SU-DHL-6 (cell line): ENCODE measurements around the gene NUMB.

Experiments used
- H2AFZ ChIP-seq: fragments of 200-600 bp; sonication (generic); 2 replicates; pipeline ENCODE4 v1.6.1; 2014; ENCODE audit warnings: low read depth, mild to moderate bottlenecking, moderate library complexity, mixed read lengths, antibody characterized with exemption, low read length; ENCODE audit not compliant: severe bottlenecking
- H3F3A ChIP-seq: fragments of 200-600 bp; shearing (Covaris generic); 2 replicates; pipeline ENCODE4 v1.6.0; 2016; ENCODE audit warnings: antibody characterized with exemption, mild to moderate bottlenecking; ENCODE audit not compliant: insufficient read depth
- H3K27ac ChIP-seq: fragments of 200-600 bp; sonication (generic); 2 replicates; pipeline ENCODE4 v1.5.1; 2016; ENCODE audit warnings: low read depth, mild to moderate bottlenecking, low read length, moderate library complexity, mixed read lengths
- H3K27me3 ChIP-seq: fragments of 200-600 bp; sonication (generic), shearing (Covaris generic); 2 replicates; pipeline ENCODE4 v1.6.0; 2014; ENCODE audit warnings: mild to moderate bottlenecking, low read length
- H3K36me3 ChIP-seq: fragments of 200-600 bp; sonication (generic); 2 replicates; pipeline ENCODE4 v1.6.1; 2014; ENCODE audit warnings: mild to moderate bottlenecking, low read length, mixed read lengths
- H3K4me2 ChIP-seq: fragments of 300-600, 200-600 bp; shearing (Covaris generic), sonication (generic); 2 replicates; pipeline ENCODE4 v1.6.0; 2014; ENCODE audit warnings: low read length, low read depth, mild to moderate bottlenecking; ENCODE audit not compliant: poor library complexity, severe bottlenecking
- H3K4me3 ChIP-seq: fragments of 200-600 bp; sonication (generic); 2 replicates; pipeline ENCODE4 v1.5.1; 2014; ENCODE audit warnings: antibody characterized with exemption, low read length, mild to moderate bottlenecking, mixed read lengths; ENCODE audit not compliant: insufficient read depth, poor library complexity, severe bottlenecking
- H3K79me2 ChIP-seq: fragments of 200-600 bp; sonication (generic); 2 replicates; pipeline ENCODE4 v1.6.1; 2014; ENCODE audit warnings: mild to moderate bottlenecking, low read length, moderate library complexity; ENCODE audit not compliant: insufficient read depth
- H3K9ac ChIP-seq: fragments of 200-600 bp; sonication (generic); 2 replicates; pipeline ENCODE4 v1.7.0; 2014; ENCODE audit warnings: mild to moderate bottlenecking, low read length
- H3K9me2 ChIP-seq: fragments of 200-600 bp; sonication (generic); replicated peaks from 2 replicates; pipeline ENCODE4 v1.6.1; 2014; ENCODE audit warnings: low read length; ENCODE audit not compliant: insufficient read depth
- H3K9me3 ChIP-seq: fragments of 200-600 bp; sonication (generic); 2 replicates; pipeline ENCODE4 v1.6.1; 2014; ENCODE audit warnings: low read length, mixed read lengths; ENCODE audit not compliant: insufficient read depth
- H4K20me1 ChIP-seq: fragments of 200-600 bp; sonication (generic); 2 replicates; pipeline ENCODE4 v1.6.1; 2014; ENCODE audit warnings: low read depth, mild to moderate bottlenecking, antibody characterized with exemption, low read length, moderate library complexity, mixed read lengths
- EZH2phosphoT487 ChIP-seq: fragments of 200-600 bp; sonication (generic), shearing (Covaris generic); conservative IDR thresholded peaks from 2 replicates; pipeline ENCODE4 v1.6.1; 2018; ENCODE audit warnings: mild to moderate bottlenecking, antibody characterized with exemption, low read length, moderate library complexity, mixed read lengths
- TF ChIP-seq, protein P1 (sequence below): fragments of 200-600 bp; sonication (generic); IDR thresholded peaks from one replicate; pipeline ENCODE4 v1.5.1; 2017; ENCODE audit warnings: antibody characterized with exemption, mild to moderate bottlenecking, low read length, moderate library complexity; ENCODE audit not compliant: insufficient read depth, poor library complexity, severe bottlenecking

Gene NUMB

DNA sequence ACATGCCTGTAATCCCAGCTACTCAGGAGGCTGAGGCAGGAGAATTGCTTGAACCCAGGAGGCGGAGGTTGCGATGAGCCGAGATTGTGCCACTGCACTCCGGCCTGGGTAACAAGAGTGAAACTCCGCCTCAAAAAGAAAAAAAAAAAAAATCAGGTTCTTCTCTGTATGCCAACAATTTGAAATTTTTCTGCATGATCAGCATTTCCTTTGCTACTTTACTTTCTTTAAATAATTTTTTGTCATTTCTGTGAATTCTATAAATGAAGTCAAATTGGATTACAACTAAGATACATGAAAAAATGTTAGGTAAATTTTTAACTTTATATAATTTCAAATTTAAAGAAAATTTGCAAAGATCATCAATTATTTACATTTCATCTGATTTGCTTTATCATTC is 87.8 kb downstream of the NUMB start:
- Histone ChIP-seq H3K9ac (no peak overlapping the region), H3K36me3 (no peaks in the 10 kb centered on the region), H3K79me2 (no peaks in the 10 kb centered on the region), H3F3A (no peaks in the 10 kb centered on the region; the same call in 1 of the 2 replicates), H3K9me3 (no peaks in the 10 kb centered on the region), H3K27me3 (no peaks in the 10 kb centered on the region), H4K20me1 (no peaks in the 10 kb centered on the region), H3K27ac (no peak overlapping the region), H2AFZ (no peak overlapping the region), H3K4me3 (no peak overlapping the region), H3K4me2 (no peak overlapping the region), H3K9me2 (no peaks in the 10 kb centered on the region)
- TF ChIP-seq, protein P1, sequence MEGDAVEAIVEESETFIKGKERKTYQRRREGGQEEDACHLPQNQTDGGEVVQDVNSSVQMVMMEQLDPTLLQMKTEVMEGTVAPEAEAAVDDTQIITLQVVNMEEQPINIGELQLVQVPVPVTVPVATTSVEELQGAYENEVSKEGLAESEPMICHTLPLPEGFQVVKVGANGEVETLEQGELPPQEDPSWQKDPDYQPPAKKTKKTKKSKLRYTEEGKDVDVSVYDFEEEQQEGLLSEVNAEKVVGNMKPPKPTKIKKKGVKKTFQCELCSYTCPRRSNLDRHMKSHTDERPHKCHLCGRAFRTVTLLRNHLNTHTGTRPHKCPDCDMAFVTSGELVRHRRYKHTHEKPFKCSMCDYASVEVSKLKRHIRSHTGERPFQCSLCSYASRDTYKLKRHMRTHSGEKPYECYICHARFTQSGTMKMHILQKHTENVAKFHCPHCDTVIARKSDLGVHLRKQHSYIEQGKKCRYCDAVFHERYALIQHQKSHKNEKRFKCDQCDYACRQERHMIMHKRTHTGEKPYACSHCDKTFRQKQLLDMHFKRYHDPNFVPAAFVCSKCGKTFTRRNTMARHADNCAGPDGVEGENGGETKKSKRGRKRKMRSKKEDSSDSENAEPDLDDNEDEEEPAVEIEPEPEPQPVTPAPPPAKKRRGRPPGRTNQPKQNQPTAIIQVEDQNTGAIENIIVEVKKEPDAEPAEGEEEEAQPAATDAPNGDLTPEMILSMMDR: no peak
- no peak for TF ChIP-seq EZH2phosphoT487

GRCh38 chr14:73369428-73369827 is 88.9 kb downstream of the NUMB start:
- H3K9me2 ChIP-seq: no peaks in the 10 kb centered on the region
- TF ChIP-seq EZH2phosphoT487: no peak
- TF ChIP-seq, protein P1: no peak
- no peaks in the 10 kb centered on the region for H4K20me1 ChIP-seq
- H3K79me2 ChIP-seq: no peaks in the 10 kb centered on the region
- H3K9ac ChIP-seq: no peak overlapping the region
- H3K4me2 ChIP-seq: no peak overlapping the region
- no peaks in the 10 kb centered on the region for H3K36me3 ChIP-seq
- H3K9me3 ChIP-seq: no peaks in the 10 kb centered on the region
- no peak overlapping the region for H3K27ac ChIP-seq
- H3K4me3 ChIP-seq: no peak overlapping the region
- no peak overlapping the region for H2AFZ ChIP-seq
- no peaks in the 10 kb centered on the region; the same call in 1 of the 2 replicates for H3F3A ChIP-seq
- no peaks in the 10 kb centered on the region for H3K27me3 ChIP-seq

- H3K27me3 ChIP-seq: no peaks in the 10 kb centered on the region
- H3K36me3 ChIP-seq: no peaks in the 10 kb centered on the region
- H3K79me2 ChIP-seq: no peaks in the 10 kb centered on the region
- TF ChIP-seq, protein P1: no peak
- no peak for TF ChIP-seq EZH2phosphoT487
- H2AFZ ChIP-seq: no peak overlapping the region
- no peaks in the 10 kb centered on the region; the same call in 1 of the 2 replicates for H3F3A ChIP-seq
- no peak overlapping the region for H3K4me2 ChIP-seq
- H3K4me3 ChIP-seq: no peak overlapping the region
- no peaks in the 10 kb centered on the region for H3K9me3 ChIP-seq
- no peak overlapping the region for H3K27ac ChIP-seq
- no peaks in the 10 kb centered on the region for H4K20me1 ChIP-seq
- no peak overlapping the region for H3K9ac ChIP-seq
- no peaks in the 10 kb centered on the region for H3K9me2 ChIP-seq
Observed at GRCh38 chr14:73368616-73369015, 89.7 kb downstream of the NUMB start.

DNA sequence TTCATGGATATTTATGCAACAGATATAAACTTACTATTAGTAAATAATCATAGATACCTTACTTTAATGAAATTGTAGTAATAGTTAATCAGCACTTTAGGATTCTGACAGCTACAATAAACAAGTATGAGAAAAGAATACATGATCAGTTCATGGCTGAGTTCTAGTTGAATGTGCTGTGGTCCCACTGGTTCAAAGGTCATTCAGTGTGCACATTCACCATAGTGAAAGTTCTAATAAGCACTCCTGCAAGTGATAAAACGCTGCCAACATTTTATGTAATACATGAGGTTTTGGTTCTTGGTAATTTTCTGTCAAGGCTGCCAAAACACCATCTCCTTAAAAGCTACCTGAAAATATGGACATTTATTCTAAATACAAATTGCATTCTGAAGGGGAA is 92.6 kb downstream of the NUMB start:
- Histone ChIP-seq H3K9me3 (no peaks in the 10 kb centered on the region), H4K20me1 (no peaks in the 10 kb centered on the region), H3K27me3 (no peaks in the 10 kb centered on the region), H2AFZ (no peak overlapping the region), H3K36me3 (no peaks in the 10 kb centered on the region), H3K9ac (no peak overlapping the region), H3K4me3 (no peak overlapping the region), H3K27ac (no peak overlapping the region), H3K4me2 (no peak overlapping the region), H3F3A (no peaks in the 10 kb centered on the region), H3K9me2 (no peaks in the 10 kb centered on the region), H3K79me2 (no peaks in the 10 kb centered on the region)
- TF ChIP-seq EZH2phosphoT487: no peak
- TF ChIP-seq, protein P1: no peak
